ENCODE data around the gene SMYD2. TPM values are rescaled to one million over a fixed set of nuclear protein-coding genes. Genes with fewer than 3 reads are reported as not detected.
A peak's percentile ranks its signal among the peaks of the same experiment; 100 is the strongest.

The SMYD2 gene, protein sequence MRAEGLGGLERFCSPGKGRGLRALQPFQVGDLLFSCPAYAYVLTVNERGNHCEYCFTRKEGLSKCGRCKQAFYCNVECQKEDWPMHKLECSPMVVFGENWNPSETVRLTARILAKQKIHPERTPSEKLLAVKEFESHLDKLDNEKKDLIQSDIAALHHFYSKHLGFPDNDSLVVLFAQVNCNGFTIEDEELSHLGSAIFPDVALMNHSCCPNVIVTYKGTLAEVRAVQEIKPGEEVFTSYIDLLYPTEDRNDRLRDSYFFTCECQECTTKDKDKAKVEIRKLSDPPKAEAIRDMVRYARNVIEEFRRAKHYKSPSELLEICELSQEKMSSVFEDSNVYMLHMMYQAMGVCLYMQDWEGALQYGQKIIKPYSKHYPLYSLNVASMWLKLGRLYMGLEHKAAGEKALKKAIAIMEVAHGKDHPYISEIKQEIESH
- 10 to 100 TPM; 37.2 to 39.5 TPM for total RNA-seq
- polyA plus RNA-seq: 10 to 100 TPM; 37.6 to 41.9 (median 41.7) TPM
- 30.1 to 74.2 (median 39.1) reads per million in 6 experiments for total RNA-seq

GRCh38 chr1:214281021-214281719 lies at the start of gene SMYD2:
Gene SMYD2 (plus strand): TSS chr1:214281159. CDS start chr1:214281255, 96 bp downstream.
- H3K4me1 Mint-ChIP-seq: peaks cover 26 to 57% (median 54%) of the 10 kb centered on the region in 4 donors
- H3K4me3 Mint-ChIP-seq: peak within 1 kb of the TSS; percentile 78 to 94 (median 90)
- DNase-seq (peak; percentile 45 to 80 (median 65)), ATAC-seq (peak; percentile 72 to 75)
- no peaks in the 10 kb centered on the region for H3K27me3 Mint-ChIP-seq
- peak within 1 kb of the TSS; percentile 78 to 97 (median 93) for H3K27ac Mint-ChIP-seq
- POLR2A ChIA-PET: interaction anchor here (0.8 to 1.8 kb wide), 4 partner anchors 10 to 1266 kb away, joined by 3 to 11 read pairs (median 4); partner anchors contain the start of gene ANGEL2
- no peaks in the 10 kb centered on the region for H3K36me3 Mint-ChIP-seq
- peaks cover 0 to 11% (median 2%) of the 10 kb centered on the region in 9 donors for H3K9me3 Mint-ChIP-seq

GRCh38 chr1:214233856-214234634 lies 46.9 kb upstream of the SMYD2 start:
- Mint-ChIP-seq H3K36me3 (no peaks in the 10 kb centered on the region), H3K9me3 (no peaks in the 10 kb centered on the region), H3K27ac (no peak overlapping the region), H3K27me3 (peaks cover 5 to 21% (median 9%) of the 10 kb centered on the region in 5 donors), H3K4me1 (no peaks in the 10 kb centered on the region), H3K4me3 (no peak overlapping the region)
- ATAC-seq: no peak
- POLR2A ChIA-PET: no interaction called here
- no peak for DNase-seq

- POLR2A ChIA-PET: no interaction called here
- Mint-ChIP-seq H3K9me3 (no peaks in the 10 kb centered on the region), H3K4me1 (no peaks in the 10 kb centered on the region), H3K27me3 (peaks cover 5 to 21% (median 11%) of the 10 kb centered on the region in 5 donors), H3K36me3 (no peaks in the 10 kb centered on the region), H3K27ac (no peak overlapping the region), H3K4me3 (no peak overlapping the region)
- DNase-seq: no peak
- no peak for ATAC-seq
These were observed 46.3 kb upstream of the SMYD2 start for GRCh38 chr1:214234635-214235025.

DNA sequence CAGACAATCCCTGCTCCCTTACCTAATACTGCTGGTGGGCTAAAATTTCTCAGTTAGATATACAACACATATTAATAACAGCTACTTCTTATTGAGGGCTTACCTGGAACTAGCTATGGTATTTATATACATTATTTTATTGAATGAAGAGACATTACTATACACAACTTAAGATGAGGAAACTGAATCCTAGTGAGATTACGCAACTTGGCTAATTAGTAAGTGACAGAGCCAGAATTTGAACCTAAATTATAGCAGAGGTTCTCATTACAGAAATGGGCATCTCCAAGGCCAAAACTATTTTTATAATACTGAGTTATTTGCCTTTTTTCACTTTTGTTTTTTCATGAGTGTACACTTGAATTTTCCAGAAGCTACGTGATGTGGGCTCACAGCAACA lies 44.5 kb upstream of the SMYD2 start:
- Mint-ChIP-seq H3K4me3 (no peak overlapping the region), H3K27ac (no peak overlapping the region), H3K4me1 (no peaks in the 10 kb centered on the region), H3K27me3 (peaks cover 4 to 25% (median 10%) of the 10 kb centered on the region in 5 donors), H3K9me3 (no peaks in the 10 kb centered on the region), H3K36me3 (no peaks in the 10 kb centered on the region)
- ATAC-seq (no peak), DNase-seq (no peak)
- POLR2A ChIA-PET: no interaction called here

GRCh38 chr1:214241060-214241459 lies 39.9 kb upstream of the SMYD2 start:
- DNase-seq (no peak), ATAC-seq (no peak)
- H3K4me1 Mint-ChIP-seq: no peaks in the 10 kb centered on the region
- no peaks in the 10 kb centered on the region for H3K36me3 Mint-ChIP-seq
- no peaks in the 10 kb centered on the region for H3K9me3 Mint-ChIP-seq
- peaks cover 8 to 36% (median 17%) of the 10 kb centered on the region in 5 donors for H3K27me3 Mint-ChIP-seq
- H3K27ac Mint-ChIP-seq: no peak overlapping the region
- POLR2A ChIA-PET: no interaction called here
- H3K4me3 Mint-ChIP-seq: no peak overlapping the region

DNA sequence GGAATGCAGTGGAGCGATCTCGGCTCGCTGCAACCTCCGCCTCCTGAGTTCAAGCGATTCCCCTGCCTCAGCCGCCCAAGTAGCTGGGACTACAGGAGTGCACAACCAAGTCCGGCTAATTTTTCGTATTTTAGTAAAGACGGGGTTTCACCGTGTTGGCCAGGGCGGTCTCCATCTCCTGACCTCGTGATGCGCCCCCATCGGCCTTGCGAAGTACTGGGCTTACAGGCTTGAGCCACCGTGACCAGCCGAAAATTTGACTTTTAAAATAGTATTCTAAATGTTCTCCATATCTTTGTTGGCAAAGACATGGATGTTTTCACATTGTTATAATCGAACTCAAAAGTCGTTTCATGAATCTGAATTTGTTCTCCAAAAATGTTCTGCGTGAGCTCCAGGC lies 36.7 kb upstream of the SMYD2 start:
- Mint-ChIP-seq H3K27ac (no peak overlapping the region), H3K9me3 (no peaks in the 10 kb centered on the region)
- no peak for ATAC-seq

GRCh38 chr1:214244841-214245240 lies 36.1 kb upstream of the SMYD2 start:
- ATAC-seq: no peak
- no peak for DNase-seq
- Mint-ChIP-seq H3K27ac (no peak overlapping the region), H3K27me3 (peaks cover 16 to 53% (median 24%) of the 10 kb centered on the region in 5 donors), H3K4me1 (no peaks in the 10 kb centered on the region), H3K4me3 (no peak overlapping the region), H3K9me3 (no peaks in the 10 kb centered on the region), H3K36me3 (no peaks in the 10 kb centered on the region)
- POLR2A ChIA-PET: no interaction called here

More for the DNA sequence above, 36.7 kb upstream of the SMYD2 start:
- Mint-ChIP-seq H3K4me3 (no peak overlapping the region), H3K4me1 (no peaks in the 10 kb centered on the region), H3K36me3 (no peaks in the 10 kb centered on the region), H3K27me3 (peaks cover 14 to 52% (median 21%) of the 10 kb centered on the region in 5 donors)
- POLR2A ChIA-PET: no interaction called here
- no peak for DNase-seq

- Mint-ChIP-seq H3K4me1 (no peaks in the 10 kb centered on the region), H3K27ac (no peak overlapping the region), H3K36me3 (no peaks in the 10 kb centered on the region), H3K27me3 (peaks cover 11 to 43% (median 23%) of the 10 kb centered on the region in 5 donors), H3K4me3 (no peak overlapping the region), H3K9me3 (no peaks in the 10 kb centered on the region)
- POLR2A ChIA-PET: no interaction called here
- DNase-seq (no peak), ATAC-seq (no peak)
These were observed 33.4 kb upstream of the SMYD2 start for GRCh38 chr1:214247501-214248041.

DNA sequence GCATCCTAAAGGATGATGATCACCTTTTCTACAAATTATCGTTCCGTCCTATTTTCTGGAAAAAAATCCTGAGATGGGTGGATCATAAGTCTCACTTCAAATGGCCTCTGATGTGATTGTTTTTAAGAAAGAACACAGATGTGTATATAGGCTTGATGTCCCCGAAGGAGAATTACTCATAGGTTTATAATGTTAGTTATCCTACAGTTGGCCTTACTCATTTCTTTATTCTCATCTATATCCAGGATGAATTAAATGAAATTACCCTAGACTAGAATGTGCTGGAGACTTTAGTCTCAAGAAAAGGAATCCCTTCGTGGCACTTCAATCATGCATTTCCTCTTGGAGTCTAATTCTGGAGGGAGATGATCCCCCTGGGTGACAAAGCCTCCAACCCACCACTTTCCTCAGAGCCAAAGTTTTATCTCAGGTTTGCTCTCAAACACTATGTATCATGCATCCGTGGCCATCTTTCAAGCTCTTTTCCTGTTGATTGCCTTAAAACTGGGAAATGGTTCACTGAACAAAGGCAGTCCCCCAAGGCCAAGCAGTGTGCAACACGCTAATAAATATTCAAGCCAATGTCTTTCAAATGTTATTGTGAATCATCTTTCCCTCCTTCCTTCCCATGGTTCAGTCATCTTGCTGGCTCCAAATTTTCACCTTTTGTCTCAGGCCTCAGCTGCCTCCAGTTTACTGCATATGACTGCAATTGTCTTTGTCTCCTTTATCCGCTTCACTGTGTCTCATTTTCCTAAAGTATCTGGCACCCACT lies 32.5 kb upstream of the SMYD2 start:
- no peak for DNase-seq
- H3K4me3 Mint-ChIP-seq: no peak overlapping the region
- no peak overlapping the region for H3K27ac Mint-ChIP-seq
- POLR2A ChIA-PET: no interaction called here
- H3K9me3 Mint-ChIP-seq: no peaks in the 10 kb centered on the region
- H3K36me3 Mint-ChIP-seq: no peaks in the 10 kb centered on the region
- ATAC-seq: no peak
- H3K27me3 Mint-ChIP-seq: peaks cover 11 to 43% (median 21%) of the 10 kb centered on the region in 5 donors
- no peaks in the 10 kb centered on the region for H3K4me1 Mint-ChIP-seq

DNA sequence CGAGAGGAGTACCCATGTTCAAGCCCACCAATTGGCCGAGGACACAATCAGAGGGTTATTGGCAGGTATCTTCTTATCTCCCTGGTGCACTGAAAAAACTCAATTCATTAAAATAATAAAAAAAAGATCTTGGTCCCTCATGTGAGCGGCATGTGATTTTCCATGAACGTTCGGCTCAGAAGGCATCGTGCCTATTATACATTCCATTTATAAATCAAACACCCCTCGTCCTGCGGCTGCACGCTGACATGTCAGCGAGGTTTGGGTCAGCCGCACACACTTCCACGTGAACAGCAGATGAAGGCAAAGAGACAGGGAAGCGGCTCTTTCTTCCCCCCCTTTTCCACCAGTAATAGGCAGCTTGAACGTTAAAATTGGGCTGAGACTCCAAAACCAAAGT lies 31.3 kb upstream of the SMYD2 start:
- peaks cover 13 to 42% (median 22%) of the 10 kb centered on the region in 5 donors for H3K27me3 Mint-ChIP-seq
- ATAC-seq (no peak), DNase-seq (no peak)
- no peaks in the 10 kb centered on the region for H3K9me3 Mint-ChIP-seq
- H3K27ac Mint-ChIP-seq: no peak overlapping the region
- POLR2A ChIA-PET: no interaction called here
- H3K4me1 Mint-ChIP-seq: no peaks in the 10 kb centered on the region
- H3K36me3 Mint-ChIP-seq: no peaks in the 10 kb centered on the region
- H3K4me3 Mint-ChIP-seq: no peak overlapping the region

- no peaks in the 10 kb centered on the region for H3K4me1 Mint-ChIP-seq
- H3K4me3 Mint-ChIP-seq: no peak overlapping the region
- ATAC-seq: no peak
- POLR2A ChIA-PET: no interaction called here
- peaks cover 0 to 5% (median 0%) of the 10 kb centered on the region in 9 donors for H3K9me3 Mint-ChIP-seq
- H3K27ac Mint-ChIP-seq: no peak overlapping the region
- no peaks in the 10 kb centered on the region for H3K36me3 Mint-ChIP-seq
- DNase-seq: no peak
- peaks cover 20 to 36% (median 27%) of the 10 kb centered on the region in 5 donors for H3K27me3 Mint-ChIP-seq
These were observed 29.6 kb upstream of the SMYD2 start for GRCh38 chr1:214251354-214251753.

- POLR2A ChIA-PET: no interaction called here
- Mint-ChIP-seq H3K36me3 (no peaks in the 10 kb centered on the region), H3K27ac (no peak overlapping the region), H3K4me3 (no peak overlapping the region), H3K27me3 (peaks cover 28 to 47% (median 31%) of the 10 kb centered on the region in 5 donors), H3K9me3 (peaks cover 0 to 7% (median 0%) of the 10 kb centered on the region in 9 donors), H3K4me1 (no peaks in the 10 kb centered on the region)
- ATAC-seq (no peak), DNase-seq (no peak)
These were observed 25.4 kb upstream of the SMYD2 start for GRCh38 chr1:214255509-214255908.
